ENCODE results near the gene SLC9A8. TPM values are rescaled to one million over a fixed set of nuclear protein-coding genes. Genes with fewer than 3 reads are reported as not detected.
A peak's percentile ranks its signal among the peaks of the same experiment; 100 is the strongest.

The SLC9A8 gene
- total and polyA plus RNA-seq, 9 donors = 4.0 to 6.3 (median 5.4) TPM

DNA sequence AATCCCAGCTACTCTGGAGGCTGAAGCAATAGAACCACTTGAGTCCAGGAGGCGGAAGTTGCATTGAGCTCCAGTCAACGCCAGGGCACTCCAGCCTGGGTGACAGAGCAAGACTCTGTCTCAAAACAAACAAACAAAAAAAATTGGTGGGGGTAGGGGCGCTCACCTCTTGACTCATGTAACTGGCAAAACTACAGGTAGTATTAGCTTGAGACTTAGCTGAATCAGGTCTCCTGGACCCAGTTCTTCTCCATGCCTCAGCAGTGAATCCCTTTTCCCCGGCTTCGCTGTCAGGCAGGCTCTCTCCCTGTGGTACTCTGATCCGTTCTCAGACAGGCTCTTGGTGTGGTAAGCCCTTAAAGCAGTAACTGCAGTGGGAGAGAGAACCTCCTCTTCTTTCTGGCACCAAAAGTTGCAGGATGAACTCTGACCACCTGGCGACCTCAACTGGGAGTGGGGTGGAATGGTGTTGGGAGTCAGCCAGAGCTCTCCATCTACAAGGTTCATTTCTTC, 12.9 kb downstream of the SLC9A8 start:
- H3K4me1 ChIP-seq (ENCODE audit: control insufficient read depth, insufficient read depth, low read length) = peaks cover 6% of the 10 kb centered on the region
- peaks cover 33% of the 10 kb centered on the region for H3K36me3 ChIP-seq (ENCODE audit: control insufficient read depth, insufficient read depth, low read length)
- DNase-seq = no peak
- H3K9me3 ChIP-seq (replicated peaks; ENCODE audit: control insufficient read depth, low read depth, low read length) = no peaks in the 10 kb centered on the region
- H3K27ac ChIP-seq (ENCODE audit: low read length) = peak overlapping the region; percentile 4
- WGBS (ENCODE audit: insufficient coverage) = 80% methylated on average over 2 of the region's 7 CpGs
- H3K27me3 ChIP-seq (ENCODE audit: control insufficient read depth, insufficient read depth, low read length) = no peaks in the 10 kb centered on the region
- H3K4me3 ChIP-seq (ENCODE audit: low read length) = no peak overlapping the region

DNA sequence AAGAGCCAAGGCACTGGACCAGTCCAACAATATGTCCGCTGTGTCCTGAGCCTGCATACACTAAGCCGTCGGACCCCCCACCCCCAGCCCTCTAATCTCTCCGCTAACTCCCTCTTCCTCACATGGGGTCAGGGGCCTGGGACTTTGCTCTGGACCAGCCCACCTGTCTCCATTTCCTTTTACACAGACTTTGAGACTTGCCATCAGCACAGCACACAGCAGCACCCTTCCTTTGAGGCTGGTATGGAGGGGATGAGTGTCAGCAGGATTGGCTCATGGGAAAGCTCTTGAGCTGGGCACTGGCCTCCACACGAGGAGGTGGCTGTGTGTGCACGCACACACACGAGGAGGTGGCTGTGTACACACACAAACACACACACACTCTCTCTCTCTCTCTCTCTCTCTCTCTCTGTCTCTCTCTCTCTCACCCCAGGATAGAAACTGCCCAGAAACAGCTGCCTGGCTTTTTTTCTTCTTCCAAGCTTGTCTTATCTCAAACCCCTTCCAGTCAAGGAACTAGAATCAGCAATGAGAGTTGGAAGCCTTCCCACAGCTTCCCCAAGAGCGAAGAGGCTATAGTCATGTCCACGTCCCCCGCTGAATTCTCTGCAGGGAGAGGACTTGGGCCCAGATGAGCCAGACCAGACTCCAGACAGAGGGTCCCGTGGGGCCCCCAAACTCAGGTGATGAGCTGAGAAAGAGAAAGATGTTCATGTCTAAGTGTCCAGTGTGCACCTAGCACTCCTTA, 18.6 kb downstream of the SLC9A8 start:
- H3K4me1 ChIP-seq (ENCODE audit: control insufficient read depth, insufficient read depth, low read length) = no peaks in the 10 kb centered on the region
- no peak overlapping the region for H3K27ac ChIP-seq (ENCODE audit: low read length)
- WGBS (ENCODE audit: insufficient coverage) = 85% methylated on average over 7 of the region's 11 CpGs
- H3K9me3 ChIP-seq (replicated peaks; ENCODE audit: control insufficient read depth, low read depth, low read length) = no peaks in the 10 kb centered on the region
- no peak for DNase-seq
- peaks cover 26% of the 10 kb centered on the region for H3K36me3 ChIP-seq (ENCODE audit: control insufficient read depth, insufficient read depth, low read length)
- H3K4me3 ChIP-seq (ENCODE audit: low read length) = no peak overlapping the region
- no peaks in the 10 kb centered on the region for H3K27me3 ChIP-seq (ENCODE audit: control insufficient read depth, insufficient read depth, low read length)

DNA sequence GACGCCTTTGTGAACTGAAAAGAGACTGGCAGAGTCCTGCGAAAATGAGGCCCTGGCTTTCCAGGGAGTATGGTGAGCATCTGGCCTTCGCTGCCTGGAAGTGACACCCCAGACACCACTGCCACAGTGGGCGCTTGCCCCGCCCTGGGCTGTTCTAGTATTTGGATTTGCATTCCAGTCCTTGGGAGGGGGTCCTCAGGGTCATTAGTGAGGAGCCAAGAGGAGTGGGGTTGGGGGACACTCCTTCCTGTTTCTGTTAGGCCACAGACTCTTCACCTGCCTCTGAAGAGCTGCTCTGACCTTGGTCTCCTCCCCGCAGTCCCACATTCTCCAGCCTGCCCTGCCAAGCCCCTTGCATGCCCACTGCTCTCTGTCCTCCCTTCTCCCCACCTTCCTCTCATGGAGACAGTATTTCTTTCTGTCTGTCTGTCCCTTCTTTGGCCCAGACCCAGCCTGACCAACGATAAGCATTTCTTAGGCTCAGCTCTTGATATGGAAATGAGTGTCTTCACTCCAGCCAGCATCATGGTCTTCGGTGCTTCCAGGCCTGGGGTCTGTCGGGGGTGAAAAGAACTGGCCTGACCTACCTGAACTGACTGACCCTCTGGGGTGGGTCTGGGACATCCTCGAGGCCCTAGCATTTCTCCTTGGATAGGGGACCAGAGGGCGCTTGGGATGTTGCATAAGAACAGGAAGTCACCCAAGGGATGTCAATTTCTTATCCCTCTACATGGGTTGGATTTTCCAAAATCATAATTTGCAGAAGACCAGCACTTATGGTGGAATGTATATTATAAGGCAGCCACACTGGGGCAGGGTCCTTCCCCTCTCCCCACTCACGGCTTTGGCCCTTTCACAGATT, 19.4 kb downstream of the SLC9A8 start:
- no peak for DNase-seq
- Histone ChIP-seq H3K27ac (ENCODE audit: low read length) (no peak overlapping the region), H3K27me3 (ENCODE audit: control insufficient read depth, insufficient read depth, low read length) (no peaks in the 10 kb centered on the region), H3K4me1 (ENCODE audit: control insufficient read depth, insufficient read depth, low read length) (no peaks in the 10 kb centered on the region), H3K36me3 (ENCODE audit: control insufficient read depth, insufficient read depth, low read length) (peaks cover 26% of the 10 kb centered on the region), H3K9me3 (replicated peaks; ENCODE audit: control insufficient read depth, low read depth, low read length) (no peaks in the 10 kb centered on the region), H3K4me3 (ENCODE audit: low read length) (no peak overlapping the region)
- WGBS (ENCODE audit: insufficient coverage) = 82% methylated on average over 6 of the region's 12 CpGs

DNA sequence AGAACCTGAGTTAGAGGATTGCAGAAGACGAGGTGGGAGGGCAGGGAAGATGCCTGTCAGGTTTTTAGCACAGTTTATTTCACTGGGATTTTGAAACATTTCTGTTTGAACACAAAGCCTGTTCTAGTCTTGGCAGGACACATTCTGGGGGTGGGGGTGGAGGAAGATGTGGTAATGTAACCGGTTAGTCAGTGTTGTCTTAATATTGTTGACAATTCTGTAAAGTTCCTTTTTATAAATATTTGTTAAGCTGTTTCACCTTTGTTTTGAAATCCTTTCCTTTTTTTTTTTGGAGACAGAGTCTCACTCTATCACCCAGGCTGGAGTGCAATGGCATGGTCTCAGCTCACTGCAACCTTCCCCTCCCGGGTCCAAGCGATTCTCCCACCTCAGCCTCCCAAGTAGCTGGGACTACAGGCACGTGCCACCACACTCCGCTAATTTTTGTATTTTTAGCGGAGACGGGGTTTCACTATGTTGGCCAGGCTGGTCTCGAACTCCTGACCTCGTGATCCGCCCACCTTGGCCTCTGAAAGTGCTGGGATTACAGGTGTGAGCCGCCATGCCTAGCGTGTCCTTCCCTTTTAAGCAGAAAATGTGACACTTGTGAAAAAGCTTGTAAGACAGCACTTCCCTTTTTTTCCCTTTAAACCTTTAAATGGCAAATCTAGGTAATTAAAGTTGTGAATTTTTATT, 20.2 kb downstream of the SLC9A8 start:
- H3K27me3 ChIP-seq (ENCODE audit: control insufficient read depth, insufficient read depth, low read length) = no peaks in the 10 kb centered on the region
- no peaks in the 10 kb centered on the region for H3K9me3 ChIP-seq (replicated peaks; ENCODE audit: control insufficient read depth, low read depth, low read length)
- H3K27ac ChIP-seq (ENCODE audit: low read length) = no peak overlapping the region
- H3K36me3 ChIP-seq (ENCODE audit: control insufficient read depth, insufficient read depth, low read length) = peaks cover 26% of the 10 kb centered on the region
- WGBS (ENCODE audit: insufficient coverage) = 96% methylated on average over 8 of the region's 13 CpGs
- no peak overlapping the region for H3K4me3 ChIP-seq (ENCODE audit: low read length)
- DNase-seq = no peak
- no peaks in the 10 kb centered on the region for H3K4me1 ChIP-seq (ENCODE audit: control insufficient read depth, insufficient read depth, low read length)

DNA sequence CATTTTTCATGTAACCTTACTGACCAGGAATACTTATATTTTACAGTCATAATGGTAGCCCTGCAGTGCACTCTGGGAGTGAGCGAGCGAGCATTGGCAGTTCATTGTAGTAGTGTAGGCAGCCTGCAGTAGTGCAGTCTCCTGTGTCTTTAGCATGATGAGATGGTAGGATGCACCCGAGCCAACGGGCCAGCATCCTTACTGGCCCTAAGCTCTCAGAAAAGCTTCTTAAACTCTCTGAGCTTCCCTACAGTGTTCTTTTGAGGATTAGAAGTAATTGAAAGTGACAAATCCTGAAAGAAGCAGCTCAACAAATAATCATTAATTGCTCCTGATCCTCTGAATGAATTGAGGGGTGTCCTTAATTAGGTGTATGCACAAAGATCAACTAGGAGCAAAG, 20.9 kb downstream of the SLC9A8 start:
- WGBS (ENCODE audit: insufficient coverage) = no CpG with 5 or more reads among the region's 4 CpGs

DNA sequence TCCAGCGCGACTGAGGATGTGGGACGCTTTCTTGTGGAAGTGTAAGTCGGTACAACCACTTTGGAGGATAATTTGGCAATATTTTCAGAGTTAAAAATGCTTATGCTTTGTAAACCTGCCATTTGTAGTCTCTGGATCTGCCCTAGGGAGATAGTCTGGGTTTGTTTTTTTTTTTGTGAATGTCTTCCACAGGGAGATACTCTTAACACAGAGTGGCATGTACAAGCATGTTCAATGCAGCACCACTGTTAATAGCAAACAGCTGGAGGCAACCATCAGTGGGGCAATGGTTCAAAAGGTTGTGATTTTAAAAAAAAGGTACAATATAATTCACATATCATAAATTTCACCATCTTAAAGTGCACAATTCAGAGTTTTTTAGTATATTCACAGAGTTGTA, 22.4 kb downstream of the SLC9A8 start:
- H3K27me3 ChIP-seq (ENCODE audit: control insufficient read depth, insufficient read depth, low read length) = no peaks in the 10 kb centered on the region
- no peak overlapping the region for H3K4me3 ChIP-seq (ENCODE audit: low read length)
- H3K9me3 ChIP-seq (replicated peaks; ENCODE audit: control insufficient read depth, low read depth, low read length) = no peaks in the 10 kb centered on the region
- no peak for DNase-seq
- peaks cover 23% of the 10 kb centered on the region for H3K36me3 ChIP-seq (ENCODE audit: control insufficient read depth, insufficient read depth, low read length)
- H3K27ac ChIP-seq (ENCODE audit: low read length) = no peak overlapping the region
- no peaks in the 10 kb centered on the region for H3K4me1 ChIP-seq (ENCODE audit: control insufficient read depth, insufficient read depth, low read length)
- 79% methylated on average over 2 of the region's 4 CpGs for WGBS (ENCODE audit: insufficient coverage)

More for the DNA sequence above, 20.9 kb downstream of the SLC9A8 start:
- DNase-seq = no peak
- Histone ChIP-seq H3K4me1 (ENCODE audit: control insufficient read depth, insufficient read depth, low read length) (no peaks in the 10 kb centered on the region), H3K27ac (ENCODE audit: low read length) (no peak overlapping the region), H3K36me3 (ENCODE audit: control insufficient read depth, insufficient read depth, low read length) (peaks cover 29% of the 10 kb centered on the region), H3K27me3 (ENCODE audit: control insufficient read depth, insufficient read depth, low read length) (no peaks in the 10 kb centered on the region), H3K4me3 (ENCODE audit: low read length) (no peak overlapping the region), H3K9me3 (replicated peaks; ENCODE audit: control insufficient read depth, low read depth, low read length) (no peaks in the 10 kb centered on the region)

DNA sequence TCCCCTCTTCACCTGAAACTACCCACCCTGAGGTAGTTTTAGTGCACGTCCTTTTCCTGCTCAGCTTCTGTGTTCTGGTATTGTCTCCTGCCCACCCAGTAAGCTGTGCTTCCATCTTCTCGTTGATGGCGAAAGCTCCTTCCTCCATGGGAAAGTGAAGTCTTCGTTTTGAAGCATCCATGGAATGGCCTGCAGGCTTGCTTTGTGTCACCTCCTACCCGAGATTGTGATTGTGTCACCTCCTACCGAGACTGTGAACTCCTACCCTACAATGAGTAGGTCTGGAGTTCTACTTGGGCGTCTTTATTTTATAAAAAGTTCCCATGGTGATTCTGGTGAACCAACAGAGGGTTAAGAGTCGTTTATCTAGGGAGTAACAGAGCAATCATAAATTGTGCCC, 25.9 kb downstream of the SLC9A8 start:
- Histone ChIP-seq H3K4me1 (ENCODE audit: control insufficient read depth, insufficient read depth, low read length) (no peaks in the 10 kb centered on the region), H3K27ac (ENCODE audit: low read length) (no peak overlapping the region), H3K9me3 (replicated peaks; ENCODE audit: control insufficient read depth, low read depth, low read length) (peaks cover 7% of the 10 kb centered on the region), H3K36me3 (ENCODE audit: control insufficient read depth, insufficient read depth, low read length) (peaks cover 12% of the 10 kb centered on the region), H3K27me3 (ENCODE audit: control insufficient read depth, insufficient read depth, low read length) (no peaks in the 10 kb centered on the region), H3K4me3 (ENCODE audit: low read length) (no peak overlapping the region)
- 86% methylated on average over 2 of the region's 8 CpGs for WGBS (ENCODE audit: insufficient coverage)
- no peak for DNase-seq

DNA sequence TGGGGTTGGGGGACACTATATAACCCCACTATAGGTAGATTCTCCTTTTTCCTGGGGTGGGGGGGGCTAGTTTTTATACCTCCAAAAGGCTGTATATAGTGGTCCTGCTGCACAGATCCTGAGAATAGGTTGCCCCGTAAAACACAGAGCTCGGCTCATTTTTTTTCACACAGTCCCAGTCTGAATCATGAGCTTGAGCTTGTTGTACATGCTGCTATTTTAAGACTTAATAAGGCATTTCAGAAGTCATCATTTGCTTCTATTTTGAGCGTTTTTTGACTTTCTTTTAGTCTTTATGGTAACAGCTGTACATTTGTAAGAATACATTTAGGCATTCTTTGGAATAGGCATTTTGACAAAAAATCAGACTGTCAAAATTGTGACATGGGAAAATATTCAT, 30.5 kb downstream of the SLC9A8 start:
- Histone ChIP-seq H3K36me3 (ENCODE audit: control insufficient read depth, insufficient read depth, low read length) (peaks cover 16% of the 10 kb centered on the region), H3K27ac (ENCODE audit: low read length) (no peak overlapping the region), H3K9me3 (replicated peaks; ENCODE audit: control insufficient read depth, low read depth, low read length) (peaks cover 7% of the 10 kb centered on the region), H3K27me3 (ENCODE audit: control insufficient read depth, insufficient read depth, low read length) (no peaks in the 10 kb centered on the region), H3K4me3 (ENCODE audit: low read length) (no peak overlapping the region), H3K4me1 (ENCODE audit: control insufficient read depth, insufficient read depth, low read length) (no peaks in the 10 kb centered on the region)
- WGBS (ENCODE audit: insufficient coverage) = no CpG with 5 or more reads among the region's 3 CpGs
- DNase-seq = no peak

DNA sequence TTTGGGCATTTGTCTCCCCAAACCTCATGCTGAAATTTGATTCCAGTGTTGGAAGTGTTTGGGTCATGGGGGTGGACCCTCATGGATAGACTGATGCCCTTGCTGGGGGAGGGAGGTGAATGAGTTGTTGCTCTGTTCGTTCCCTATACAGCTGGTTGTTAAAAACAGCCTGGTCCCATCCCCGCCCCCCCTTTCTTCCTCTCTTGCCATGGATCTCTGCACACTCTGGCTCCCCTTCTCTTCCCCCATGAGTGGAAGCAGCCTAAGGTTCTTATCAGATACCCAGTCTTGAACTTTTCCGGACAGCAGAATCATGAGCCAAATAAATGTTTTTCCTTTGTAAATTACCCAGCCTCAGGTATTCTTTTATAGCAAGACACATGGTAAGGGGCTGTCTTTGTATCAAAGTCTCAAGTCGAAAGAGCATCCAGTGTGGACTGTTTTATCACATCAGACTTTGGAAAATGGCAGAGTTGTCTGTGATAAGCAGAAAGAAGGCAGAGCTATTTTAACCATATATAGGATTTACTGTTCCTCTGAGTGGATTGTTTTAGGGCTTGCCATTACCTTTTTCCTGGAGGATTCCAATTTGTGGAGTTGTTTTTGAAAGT, 31.2 kb downstream of the SLC9A8 start:
- H3K4me1 ChIP-seq (ENCODE audit: control insufficient read depth, insufficient read depth, low read length) = no peaks in the 10 kb centered on the region
- H3K36me3 ChIP-seq (ENCODE audit: control insufficient read depth, insufficient read depth, low read length) = peaks cover 21% of the 10 kb centered on the region
- no peak overlapping the region for H3K4me3 ChIP-seq (ENCODE audit: low read length)
- no peaks in the 10 kb centered on the region for H3K27me3 ChIP-seq (ENCODE audit: control insufficient read depth, insufficient read depth, low read length)
- H3K27ac ChIP-seq (ENCODE audit: low read length) = no peak overlapping the region
- WGBS (ENCODE audit: insufficient coverage) = 88% methylated on average over 1 of the region's 4 CpGs
- peaks cover 7% of the 10 kb centered on the region for H3K9me3 ChIP-seq (replicated peaks; ENCODE audit: control insufficient read depth, low read depth, low read length)
- no peak for DNase-seq

Data from muscle of leg (tissue), 11 donors.